Neural progenitor cell (in vitro differentiated cells): ENCODE measurements around the gene PCDHGA8.

ENCODE experiments used
- EZH2phosphoT487 ChIP-seq: fragments of 200-600 bp; sonication (generic); IDR thresholded peaks from 2 replicates; pipeline ENCODE4 v1.6.1; 2017; ENCODE audit warnings: antibody characterized with exemption
- TF ChIP-seq, protein P1 (sequence below): fragments of 200-600 bp; sonication (generic); IDR thresholded peaks from 2 replicates; pipeline ENCODE4 v1.5.1; 2017; ENCODE audit warnings: antibody characterized with exemption, mild to moderate bottlenecking

DNA sequence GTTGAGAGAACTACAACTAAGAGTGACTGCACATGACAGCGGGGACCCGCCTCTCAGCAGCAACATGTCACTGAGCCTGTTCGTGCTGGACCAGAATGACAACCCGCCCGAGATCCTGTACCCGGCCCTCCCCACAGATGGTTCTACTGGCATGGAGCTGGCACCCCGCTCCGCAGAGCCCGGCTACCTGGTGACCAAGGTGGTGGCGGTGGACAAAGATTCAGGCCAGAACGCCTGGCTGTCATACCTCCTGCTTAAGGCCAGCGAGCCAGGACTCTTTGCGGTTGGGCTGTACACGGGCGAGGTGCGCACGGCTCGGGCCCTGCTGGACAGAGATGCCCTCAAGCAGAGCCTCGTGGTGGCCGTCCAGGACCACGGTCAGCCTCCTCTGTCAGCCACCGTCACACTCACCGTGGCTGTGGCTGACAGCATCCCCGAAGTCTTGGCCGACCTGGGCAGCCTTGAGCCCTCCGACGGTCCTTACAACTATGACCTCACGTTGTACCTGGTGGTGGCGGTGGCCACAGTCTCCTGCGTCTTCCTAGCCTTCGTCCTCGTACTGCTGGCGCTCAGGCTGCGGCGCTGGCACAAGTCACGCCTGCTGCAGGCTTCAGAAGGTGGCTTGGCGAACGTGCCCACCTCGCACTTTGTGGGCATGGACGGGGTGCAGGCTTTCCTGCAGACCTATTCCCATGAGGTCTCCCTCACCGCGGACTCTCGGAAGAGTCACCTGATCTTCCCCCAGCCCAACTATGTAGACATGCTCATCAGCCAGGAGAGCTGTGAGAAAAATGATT is 7.8 kb upstream of the PCDHGA8 start:
- TF ChIP-seq, protein P1, sequence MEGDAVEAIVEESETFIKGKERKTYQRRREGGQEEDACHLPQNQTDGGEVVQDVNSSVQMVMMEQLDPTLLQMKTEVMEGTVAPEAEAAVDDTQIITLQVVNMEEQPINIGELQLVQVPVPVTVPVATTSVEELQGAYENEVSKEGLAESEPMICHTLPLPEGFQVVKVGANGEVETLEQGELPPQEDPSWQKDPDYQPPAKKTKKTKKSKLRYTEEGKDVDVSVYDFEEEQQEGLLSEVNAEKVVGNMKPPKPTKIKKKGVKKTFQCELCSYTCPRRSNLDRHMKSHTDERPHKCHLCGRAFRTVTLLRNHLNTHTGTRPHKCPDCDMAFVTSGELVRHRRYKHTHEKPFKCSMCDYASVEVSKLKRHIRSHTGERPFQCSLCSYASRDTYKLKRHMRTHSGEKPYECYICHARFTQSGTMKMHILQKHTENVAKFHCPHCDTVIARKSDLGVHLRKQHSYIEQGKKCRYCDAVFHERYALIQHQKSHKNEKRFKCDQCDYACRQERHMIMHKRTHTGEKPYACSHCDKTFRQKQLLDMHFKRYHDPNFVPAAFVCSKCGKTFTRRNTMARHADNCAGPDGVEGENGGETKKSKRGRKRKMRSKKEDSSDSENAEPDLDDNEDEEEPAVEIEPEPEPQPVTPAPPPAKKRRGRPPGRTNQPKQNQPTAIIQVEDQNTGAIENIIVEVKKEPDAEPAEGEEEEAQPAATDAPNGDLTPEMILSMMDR, result no peak
- TF ChIP-seq EZH2phosphoT487, result no peak
